Epidermal melanocyte (primary cell): Measurements from ENCODE around the gene COPS4.
"Not testable (repeated sequence)": the region's sequence is repeated elsewhere in the genome, so short reads cannot be mapped to it uniquely, and the experiment has no call there.

Source experiments
- DNase-seq: peaks from one replicate; pipeline ENCODE4 v3.0.0; 2011; ENCODE audit warnings: low spot score; ENCODE audit not compliant: insufficient read length

Gene COPS4

DNA sequence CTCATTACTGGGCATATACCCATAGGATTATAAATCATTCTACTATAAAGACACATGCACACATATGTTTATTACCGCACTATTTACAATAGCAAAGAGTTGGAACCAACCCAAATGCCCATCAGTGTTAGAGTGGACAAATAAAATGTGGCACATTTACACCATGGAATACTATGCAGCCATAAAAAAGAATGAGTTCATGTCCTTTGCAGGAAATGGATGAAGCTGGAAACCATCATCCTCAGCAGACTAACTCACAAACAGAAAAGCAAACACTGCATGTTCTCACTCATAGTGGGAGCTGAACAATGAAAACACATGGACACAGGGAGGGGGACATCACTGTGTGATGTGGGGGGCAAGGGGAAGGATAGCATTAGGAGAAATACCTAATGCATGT lies 11.4 kb upstream of the COPS4 start:
- DNase-seq: not testable (repeated sequence)

DNA sequence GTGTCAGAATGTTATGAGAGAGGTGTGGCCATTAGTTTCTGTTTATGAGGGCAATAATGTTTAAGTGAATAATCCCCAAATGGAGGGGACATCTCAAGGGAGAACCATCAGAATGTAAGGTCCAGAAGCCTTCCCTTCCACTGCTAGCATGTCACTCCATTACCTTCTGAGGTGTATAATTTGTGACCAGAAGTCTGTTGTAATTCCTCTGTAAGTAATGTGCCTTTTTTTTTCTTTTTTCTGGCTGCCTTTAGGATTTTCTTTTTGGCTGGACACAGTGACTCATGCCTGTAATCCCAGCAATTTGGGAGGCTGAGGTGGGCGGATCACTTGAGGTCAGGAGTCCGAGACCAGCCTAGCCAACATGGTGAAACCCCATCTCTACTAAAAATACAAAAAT lies 10.8 kb upstream of the COPS4 start:
- DNase-seq: no peak

GRCh38 chr4:83025563-83025962 lies 9.4 kb upstream of the COPS4 start:
- no peak for DNase-seq

DNA sequence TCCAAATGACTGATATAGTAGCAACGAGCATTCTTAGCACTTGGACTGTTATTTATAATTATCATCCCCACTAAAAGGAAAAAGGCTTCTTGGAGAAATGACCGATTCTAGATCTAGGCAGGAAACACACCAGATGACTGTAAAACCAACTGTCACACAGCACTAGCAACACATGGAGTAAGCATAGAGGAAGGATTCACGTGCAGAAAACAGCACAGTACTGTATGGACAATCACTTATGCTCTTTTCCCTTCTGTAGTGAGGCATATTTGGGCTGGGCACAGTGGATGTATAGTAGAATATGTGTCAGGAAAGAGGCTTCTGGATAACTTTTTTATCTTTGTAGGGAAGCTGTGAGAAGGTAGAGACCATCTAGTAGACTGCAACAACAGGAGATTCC lies 6.0 kb upstream of the COPS4 start:
- DNase-seq: no peak

DNA sequence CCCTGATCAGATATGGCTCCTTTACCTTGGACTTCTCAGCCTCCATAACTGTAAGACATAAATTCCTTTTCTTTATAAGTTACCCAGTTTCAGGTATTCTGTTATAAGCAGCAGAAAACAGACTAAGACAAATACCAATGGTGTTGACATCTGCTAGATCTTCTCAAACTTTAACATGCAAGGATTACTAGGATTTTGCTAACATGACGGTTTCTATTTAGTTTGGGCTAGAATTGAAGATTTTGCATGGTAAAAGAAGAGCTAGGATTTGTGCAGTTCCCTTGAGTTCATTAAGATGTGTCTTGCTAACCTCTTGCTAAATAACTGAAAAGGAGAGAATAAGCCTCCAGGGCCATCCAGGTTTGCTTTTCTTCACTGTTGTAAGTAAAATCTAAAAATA lies 5.3 kb upstream of the COPS4 start:
- no peak for DNase-seq

DNA sequence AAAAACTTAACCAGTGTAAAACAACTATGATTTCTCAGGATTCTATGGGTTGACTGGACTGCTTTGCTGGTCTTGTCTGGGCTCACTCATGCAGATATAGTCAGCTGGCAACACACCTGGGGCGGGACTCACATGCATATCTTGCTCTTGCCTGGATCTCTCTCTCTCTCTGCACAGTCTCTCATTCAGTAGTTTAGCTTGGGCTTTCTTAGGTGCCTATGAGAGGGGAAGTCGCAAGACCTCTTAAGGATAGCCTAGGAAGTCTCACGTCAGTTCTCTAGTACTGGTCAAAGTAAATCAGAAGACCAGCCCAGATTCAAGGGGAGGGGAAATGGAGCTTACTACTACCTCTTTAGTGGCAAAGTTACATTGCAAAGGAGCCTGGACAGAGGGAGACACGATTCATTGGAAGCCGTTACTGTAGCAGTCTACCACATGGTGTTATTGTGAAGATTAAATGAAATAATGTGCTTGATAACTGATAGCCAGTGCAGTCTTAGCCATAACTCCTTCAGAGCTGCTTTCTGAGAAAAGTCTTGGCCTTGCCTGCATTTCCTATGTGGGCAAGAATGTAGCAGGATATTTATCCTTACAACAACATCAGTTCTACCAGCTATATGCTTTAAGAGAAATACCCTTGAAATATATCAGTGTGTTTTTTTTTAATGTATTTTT lies 2.1 kb downstream of the COPS4 start:
- DNase-seq: no peak

GRCh38 chr4:83040269-83040668 lies 5.3 kb downstream of the COPS4 start:
- no peak for DNase-seq

DNA sequence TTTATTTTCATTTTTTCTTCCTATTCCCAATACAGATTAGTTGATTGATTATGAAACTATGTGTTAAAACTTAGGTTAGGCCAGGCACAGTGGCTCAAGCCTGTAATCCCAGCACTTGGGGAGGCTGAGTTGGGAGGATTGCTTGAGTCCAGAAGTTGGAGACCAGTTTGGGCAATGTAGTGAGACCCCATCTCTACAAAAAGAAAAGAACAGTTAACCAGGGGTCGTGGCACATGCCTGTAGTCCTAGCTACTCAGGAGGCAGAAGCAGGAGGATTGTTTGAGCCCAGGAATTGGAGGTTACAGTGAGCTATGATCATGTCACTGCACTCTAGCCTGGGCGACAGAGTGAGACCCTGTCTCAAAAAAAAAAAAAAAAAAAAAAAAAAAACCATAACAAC lies 8.2 kb downstream of the COPS4 start:
- DNase-seq: not testable (repeated sequence)

DNA sequence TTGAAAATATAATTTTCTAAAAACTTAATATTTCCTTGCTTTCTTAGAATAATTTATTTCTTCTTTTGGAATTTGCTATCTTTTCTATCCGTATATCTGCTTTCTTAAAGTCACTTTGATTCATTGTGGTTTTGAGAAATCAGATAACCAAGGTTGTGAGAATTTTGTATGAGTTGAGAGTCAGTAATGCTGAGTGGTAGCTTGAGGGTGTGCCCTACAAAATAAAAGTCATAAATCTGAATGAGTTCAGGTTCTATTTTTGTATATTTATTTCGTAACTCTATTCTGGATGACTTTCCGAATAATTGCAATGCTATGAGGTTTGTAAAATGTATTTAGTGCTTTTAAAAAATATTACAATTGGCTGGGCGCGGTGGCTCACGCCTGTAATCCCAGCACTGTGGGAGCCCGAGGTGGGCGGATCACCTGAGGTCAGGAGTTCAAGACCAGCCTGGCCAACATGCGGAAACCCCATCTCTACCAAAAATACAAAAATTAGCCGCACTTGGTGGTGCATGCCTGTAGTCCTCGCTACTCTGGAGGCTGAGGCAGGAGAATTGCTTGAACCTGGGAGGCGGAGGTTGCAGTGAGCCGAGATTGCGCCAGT lies 8.9 kb downstream of the COPS4 start:
- DNase-seq: no peak

GRCh38 chr4:83046693-83047473 lies 11.9 kb downstream of the COPS4 start:
- DNase-seq: no peak

DNA sequence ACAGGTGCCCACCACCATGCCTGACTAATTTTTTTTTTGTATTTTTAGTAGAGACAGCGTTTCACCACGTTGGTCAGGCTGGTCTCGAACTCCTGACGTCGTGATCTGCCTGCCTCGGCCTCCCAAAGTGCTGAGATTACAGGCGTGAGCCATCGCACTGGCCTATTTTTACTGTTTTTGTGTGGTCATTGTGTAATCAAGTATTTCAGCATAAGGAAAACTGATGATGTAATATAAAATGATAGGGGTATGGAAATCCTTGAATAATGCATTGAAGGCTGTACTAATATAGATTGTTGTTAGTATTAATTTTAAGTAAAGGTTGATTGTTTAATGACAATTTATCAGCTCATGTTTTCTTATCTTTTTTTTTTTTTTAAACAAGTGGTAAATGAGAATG lies 13.8 kb downstream of the COPS4 start:
- not testable (repeated sequence) for DNase-seq

DNA sequence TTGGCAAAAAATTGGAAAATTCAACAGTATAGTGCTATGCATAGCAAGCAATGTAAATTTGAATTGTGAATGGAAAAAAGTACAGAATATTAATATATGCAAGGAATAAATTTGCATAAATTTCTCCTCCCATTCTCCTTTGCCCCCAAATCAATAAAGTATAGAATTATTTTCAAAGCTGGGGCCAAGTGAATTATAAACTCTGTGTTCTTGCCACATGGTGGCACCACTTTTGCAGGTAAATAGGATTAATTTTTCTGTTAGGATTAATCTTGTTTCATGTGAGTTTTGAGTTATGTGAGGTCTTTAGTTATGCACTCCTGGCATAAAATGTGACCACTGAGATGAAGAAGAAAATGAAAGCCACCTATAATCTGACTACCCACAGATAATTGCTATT lies 19.9 kb downstream of the COPS4 start:
- DNase-seq: no peak

DNA sequence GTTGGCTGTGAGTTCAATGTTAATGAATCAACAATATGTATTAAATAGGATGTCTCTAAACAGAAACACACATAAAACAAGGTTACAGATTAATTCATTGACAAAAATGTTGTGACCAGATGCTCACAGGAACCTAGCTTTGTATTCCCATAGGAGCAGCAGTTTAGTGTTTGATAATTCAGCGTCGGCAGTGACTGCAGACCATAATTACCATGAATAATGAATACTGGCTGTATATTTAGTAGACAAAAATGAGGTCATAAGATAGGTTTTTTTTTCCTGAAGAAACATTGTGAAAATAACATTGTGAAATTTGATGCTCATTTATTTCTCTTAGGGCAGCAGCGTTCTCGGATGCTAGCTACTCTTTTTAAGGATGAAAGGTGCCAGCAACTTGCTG lies 27.8 kb downstream of the COPS4 start:
- DNase-seq: no peak

- no peak for DNase-seq
These were observed 30.3 kb downstream of the COPS4 start for GRCh38 chr4:83065266-83065665.

GRCh38 chr4:83067058-83067639 lies 32.2 kb downstream of the COPS4 start:
- DNase-seq: no peak

- no peak for DNase-seq
These were observed 36.1 kb downstream of the COPS4 start for GRCh38 chr4:83071116-83071515.

GRCh38 chr4:83074086-83074704 lies 39.2 kb downstream of the COPS4 start:
- DNase-seq: peak; percentile 45

DNA sequence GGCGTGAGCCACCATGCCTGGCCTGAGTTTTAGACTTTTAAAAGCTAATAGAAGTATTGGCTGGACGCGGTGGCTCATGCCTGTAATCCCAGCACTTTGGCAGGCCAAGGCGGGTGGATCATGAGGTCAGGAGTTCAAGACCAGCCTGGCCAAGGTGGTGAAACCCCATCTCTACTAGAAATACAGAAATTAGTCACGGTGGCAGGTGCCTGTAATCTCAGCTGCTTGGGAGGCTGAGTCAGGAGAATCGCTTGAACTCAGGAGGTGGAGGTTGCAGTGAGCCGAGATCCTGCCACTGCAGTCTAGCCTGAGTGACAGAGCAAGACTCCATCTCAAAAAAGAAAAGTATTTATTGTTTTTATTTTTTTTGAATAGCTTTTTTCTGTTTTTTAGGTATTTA lies 39.8 kb downstream of the COPS4 start:
- DNase-seq: not testable (repeated sequence)

DNA sequence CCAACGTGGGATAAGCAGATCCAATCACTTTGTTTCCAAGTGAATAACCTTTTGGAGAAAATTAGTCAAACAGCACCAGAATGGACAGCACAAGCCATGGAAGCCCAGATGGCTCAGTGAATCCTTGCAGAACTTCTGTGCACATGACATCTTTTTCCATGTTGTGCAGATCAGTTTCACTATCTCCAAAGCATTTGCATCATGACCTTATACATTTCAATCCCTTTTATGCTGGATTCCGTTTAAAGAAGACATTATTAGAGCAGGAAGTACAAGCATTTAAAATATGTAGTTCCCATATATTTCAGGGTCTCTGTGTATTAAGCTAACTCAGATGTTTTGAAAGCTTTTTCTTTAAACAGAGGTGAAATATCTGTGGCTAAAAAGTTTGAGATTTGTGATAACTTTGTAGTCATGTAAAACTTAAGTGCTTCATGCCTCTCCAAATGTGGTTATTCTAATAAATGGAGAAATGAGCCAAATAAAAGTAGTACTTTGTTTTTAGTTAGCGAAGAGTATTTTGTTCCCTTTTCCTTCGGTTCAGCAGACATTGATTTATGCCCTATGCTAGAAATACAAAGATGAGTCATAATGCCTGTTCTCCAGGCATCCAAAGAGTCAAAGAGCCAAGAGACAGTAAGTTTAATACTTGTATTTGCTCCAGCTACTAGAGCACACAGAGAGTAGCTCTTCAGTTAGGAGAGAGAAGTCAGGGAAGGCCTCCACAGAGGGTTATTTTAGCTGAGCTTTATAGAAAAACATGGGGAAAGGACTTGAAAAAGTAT lies 40.5 kb downstream of the COPS4 start:
- DNase-seq: peak; percentile 33

GRCh38 chr4:83080561-83080960 lies 45.6 kb downstream of the COPS4 start:
- no peak for DNase-seq

DNA sequence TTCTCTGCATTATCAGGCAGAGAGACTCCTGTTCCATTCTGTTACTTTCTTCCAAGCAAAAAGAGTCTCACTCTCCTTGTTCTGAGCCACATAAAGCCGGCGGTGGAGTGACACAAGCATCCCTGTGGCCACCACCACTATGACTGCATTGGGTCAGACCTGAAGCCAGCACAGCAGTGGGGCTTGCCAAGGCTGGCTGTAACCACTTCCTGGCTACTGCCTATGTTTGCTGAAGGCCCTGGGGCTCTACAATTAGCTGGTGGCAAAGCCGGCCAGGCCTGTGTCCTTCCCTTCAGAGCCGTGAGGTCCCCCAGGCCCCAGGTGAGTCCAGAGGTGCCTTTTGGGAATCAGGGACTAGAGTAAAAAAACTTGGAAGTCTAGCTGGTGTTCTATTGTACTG lies 47.8 kb downstream of the COPS4 start:
- DNase-seq: no peak
